ENCODE data around the gene CYP3A5. TPM values are rescaled to one million over a fixed set of nuclear protein-coding genes. Genes with fewer than 3 reads are reported as not detected.
A peak's percentile ranks its signal among the peaks of the same experiment; 100 is the strongest.

Gene CYP3A5
- total and polyA plus RNA-seq, 2 of the 8 experiments (the other 6 are each of a cell fraction or from before 2014, with no cell fraction given): 0.06 TPM; not detected in 1

DNA sequence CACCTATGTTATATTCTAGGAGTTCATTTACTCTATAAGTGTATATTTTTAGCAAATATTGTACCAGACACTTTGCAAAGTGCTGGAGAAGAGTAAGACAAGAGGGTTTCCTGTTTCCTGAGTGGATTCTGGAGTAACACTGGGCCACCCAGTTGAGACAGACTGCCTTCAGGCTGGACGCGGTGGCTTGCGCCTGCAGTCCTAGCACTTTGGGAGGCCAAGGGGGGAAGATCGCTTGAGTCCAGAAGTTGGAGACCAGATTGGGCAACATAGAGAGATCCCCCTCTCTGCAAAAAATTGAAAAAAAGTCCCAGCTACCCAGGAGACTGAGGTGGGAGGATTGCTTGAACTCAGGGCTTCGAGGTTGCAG, 63.8 kb downstream of the CYP3A5 start:
- H3K18ac ChIP-seq (ENCODE audit: extremely low read depth, low read length): no peak overlapping the region
- H3K4me1 ChIP-seq (replicated peaks in 1 of 4; ENCODE audit: control insufficient read depth in 3 of 4, insufficient read depth in 4 of 4, low read length in 3 of 4): no peaks in the 10 kb centered on the region; a peak in 2 of 7 replicates
- no peak overlapping the region for H2BK15ac ChIP-seq (ENCODE audit: low read length)
- POLR2A ChIA-PET (ENCODE audit: partially characterized antibody): interaction anchor here (0.7 to 2.8 kb wide), 24 partner anchors 9 to 590 kb away, joined by 3 to 17 read pairs (median 6); partner anchors contain the start of genes TMEM225B, ZKSCAN1, ZNF655 and ZNF789
- H3K36me3 ChIP-seq (ENCODE audit: control insufficient read depth in 2 of 4, insufficient read depth in 4 of 4, low read length in 3 of 4): peaks cover 3 to 26% (median 19%) of the 10 kb centered on the region in 4 experiments; a peak in 7 of 8 replicates
- H3K4ac ChIP-seq (replicated peaks; ENCODE audit: insufficient read length, low read depth, low read length): no peak overlapping the region
- H3K79me2 ChIP-seq (ENCODE audit: control insufficient read depth in 1 of 2, insufficient read depth in 2 of 2, low read length in 2 of 2): peaks cover 0 to 12% of the 10 kb centered on the region in 2 experiments; a peak in 1 of 4 replicates
- H3K27ac ChIP-seq (ENCODE audit: low read depth, low read length): no peak overlapping the region
- H3K9ac ChIP-seq (replicated peaks in 1 of 4; ENCODE audit: extremely low read depth in 1 of 4, low read depth in 3 of 4, low read length in 3 of 4): peak overlapping the region in 2 of 4 experiments; percentile 47 to 99; a peak in 2 of 7 replicates
- H3K4me3 ChIP-seq (ENCODE audit: extremely low read depth in 1 of 4, insufficient read depth in 2 of 4, low read depth in 3 of 4, low read length in 4 of 4): peak overlapping the region; percentile 88 to 96 (median 94); a peak in 5 of 8 replicates
- H3K14ac ChIP-seq (ENCODE audit: insufficient read length): no peak overlapping the region
- CTCF ChIA-PET (ENCODE audit: partially characterized antibody): interaction anchor here (0.6 to 4.1 kb wide), 15 partner anchors 9 to 388 kb away, joined by 3 to 28 read pairs (median 5); partner anchors contain the start of genes TMEM225B and ZNF655
- FAIRE-seq: no peak
- H3K23me2 ChIP-seq (ENCODE audit: low read depth, low read length): peaks cover 7% of the 10 kb centered on the region
- peaks cover 0 to 4% of the 10 kb centered on the region in 2 experiments for H4K20me1 ChIP-seq (replicated peaks in 1 of 2; ENCODE audit: control insufficient read depth in 1 of 2, insufficient read depth in 2 of 2, low read length in 2 of 2)
- WGBS, 2 experiments (ENCODE audit: extremely low coverage in 1 of 2, insufficient coverage in 1 of 2, insufficient read length in 1 of 2, insufficient replicate concordance in 2 of 2, low coverage in 1 of 2, low lambda C conversion rate in 2 of 2, missing lambda C conversion rate in 1 of 2): 86% methylated on average over 5 of the region's 5 CpGs; no CpG with 5 or more reads in 1 of the 2 experiments
- DNase-seq (ENCODE audit: low read depth in 1 of 2, low spot score in 2 of 2): no peak
- H4K5ac ChIP-seq (ENCODE audit: insufficient read length, low read depth, low read length): peak overlapping the region; percentile 28
- no peak overlapping the region for H2BK120ac ChIP-seq (replicated peaks; ENCODE audit: low read depth, low read length)
- H3K9me3 ChIP-seq (ENCODE audit: insufficient read depth in 2 of 2, low read depth in 1 of 2, low read length in 1 of 2): no peaks in the 10 kb centered on the region
- no peak overlapping the region for H3K23ac ChIP-seq (ENCODE audit: insufficient read length)
- H3K56ac ChIP-seq (replicated peaks; ENCODE audit: insufficient read length, low read depth, low read length): no peak overlapping the region
- no peaks in the 10 kb centered on the region for H3K27me3 ChIP-seq (replicated peaks in 1 of 4; ENCODE audit: control insufficient read depth in 3 of 4, extremely low read depth in 1 of 4, insufficient read depth in 3 of 4, low read length in 3 of 4)
- no peak overlapping the region for H2BK12ac ChIP-seq (ENCODE audit: low read depth, low read length)
- H2BK5ac ChIP-seq (ENCODE audit: low read depth, low read length): no peak overlapping the region; the same call in 1 of the 2 replicates
- no peak overlapping the region for H2BK20ac ChIP-seq (ENCODE audit: low read length)
- H4K8ac ChIP-seq (ENCODE audit: extremely low read depth, insufficient read depth, low read length): peak overlapping the region; percentile 58; the same call in 1 of the 2 replicates
- peak overlapping the region; percentile 100; the same call in 1 of the 2 replicates for H2AFZ ChIP-seq (ENCODE audit: low read length)
- H3K4me2 ChIP-seq (ENCODE audit: insufficient read depth in 1 of 2, low read depth in 2 of 2, low read length in 2 of 2): peak overlapping the region; percentile 54 to 98
- H4K91ac ChIP-seq (replicated peaks; ENCODE audit: insufficient read length, low read length): no peak overlapping the region
- H3K79me1 ChIP-seq (ENCODE audit: low read depth, low read length): peaks cover 8% of the 10 kb centered on the region
- H2AK5ac ChIP-seq (ENCODE audit: low read depth, low read length): no peak overlapping the region
- no peak for TF ChIP-seq RFX5 (IDR thresholded peaks at IDR 0.05; ENCODE audit: borderline replicate concordance, low read depth, low read length)
- TF ChIP-seq, protein P1, sequence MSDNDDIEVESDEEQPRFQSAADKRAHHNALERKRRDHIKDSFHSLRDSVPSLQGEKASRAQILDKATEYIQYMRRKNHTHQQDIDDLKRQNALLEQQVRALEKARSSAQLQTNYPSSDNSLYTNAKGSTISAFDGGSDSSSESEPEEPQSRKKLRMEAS (IDR thresholded peaks at IDR 0.05): no peak
- no peak for TF ChIP-seq GABPA (IDR thresholded peaks at IDR 0.05; ENCODE audit: borderline replicate concordance, insufficient read depth, low read length)
- TF ChIP-seq FOSL1 (IDR thresholded peaks at IDR 0.05; ENCODE audit: insufficient read depth, low read depth, low read length): no peak
- no peak for TF ChIP-seq CBX8 (IDR thresholded peaks at IDR 0.05; ENCODE audit: borderline replicate concordance, low read depth, low read length)
- no peak for TF ChIP-seq TCF12 (IDR thresholded peaks at IDR 0.05; ENCODE audit: low read depth, low read length)

Measured in H1 (cell line).